Measurements from ENCODE around the gene GNAT1. TPM values are rescaled to one million over a fixed set of nuclear protein-coding genes. Genes with fewer than 3 reads are reported as not detected.

The GNAT1 gene
- total and polyA plus RNA-seq, 2 of the 13 experiments (the other 11 are each of a cell fraction or from before 2014, with no cell fraction given): 0.15 TPM; not detected in 1

DNA sequence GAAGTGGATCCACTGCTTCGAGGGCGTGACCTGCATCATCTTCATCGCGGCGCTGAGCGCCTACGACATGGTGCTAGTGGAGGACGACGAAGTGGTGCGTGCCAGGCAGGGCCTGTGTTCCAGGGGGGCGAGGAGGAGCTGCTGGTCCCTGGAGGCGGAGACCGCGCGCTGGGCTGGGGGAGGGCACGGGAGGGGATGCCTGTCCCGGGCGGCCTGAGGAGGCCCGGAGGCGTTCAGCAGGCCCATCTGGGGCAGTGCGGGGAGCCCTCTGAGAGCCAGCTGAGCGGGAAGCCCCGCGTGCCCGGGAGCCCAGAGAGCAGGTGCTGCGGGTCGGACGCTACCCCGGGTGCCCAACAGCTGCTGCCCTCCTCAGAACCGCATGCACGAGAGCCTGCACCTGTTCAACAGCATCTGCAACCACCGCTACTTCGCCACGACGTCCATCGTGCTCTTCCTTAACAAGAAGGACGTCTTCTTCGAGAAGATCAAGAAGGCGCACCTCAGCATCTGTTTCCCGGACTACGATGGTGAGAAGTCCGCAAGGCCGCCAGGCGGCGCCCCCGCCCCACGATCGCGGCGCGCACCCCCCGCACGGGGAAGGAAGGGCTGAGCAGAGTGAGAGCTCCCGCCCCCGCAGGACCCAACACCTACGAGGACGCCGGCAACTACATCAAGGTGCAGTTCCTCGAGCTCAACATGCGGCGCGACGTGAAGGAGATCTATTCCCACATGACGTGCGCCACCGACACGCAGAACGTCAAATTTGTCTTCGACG lies 2.9 kb downstream of the GNAT1 start (continued):
- TF ChIP-seq, protein P1, sequence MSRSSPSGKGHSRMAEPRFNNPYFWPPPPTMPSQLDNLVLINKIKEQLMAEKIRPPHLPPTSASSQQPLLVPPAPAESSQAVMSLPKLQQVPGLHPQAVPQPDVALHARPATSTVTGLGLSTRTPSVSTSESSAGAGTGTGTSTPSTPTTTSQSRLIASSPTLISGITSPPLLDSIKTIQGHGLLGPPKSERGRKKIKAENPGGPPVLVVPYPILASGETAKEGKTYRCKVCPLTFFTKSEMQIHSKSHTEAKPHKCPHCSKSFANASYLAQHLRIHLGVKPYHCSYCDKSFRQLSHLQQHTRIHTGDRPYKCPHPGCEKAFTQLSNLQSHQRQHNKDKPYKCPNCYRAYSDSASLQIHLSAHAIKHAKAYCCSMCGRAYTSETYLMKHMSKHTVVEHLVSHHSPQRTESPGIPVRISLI (CRISPR knock-in tag; IDR thresholded peaks at IDR 0.05; ENCODE audit: borderline replicate concordance): peak; percentile 55; the same call in 1 of the 2 replicates
- TF ChIP-seq MED8 (CRISPR knock-in tag; IDR thresholded peaks at IDR 0.05; ENCODE audit: insufficient replicate concordance) (no peak), ZNF251 (CRISPR knock-in tag; IDR thresholded peaks at IDR 0.05) (0 out of 2 replicates have a peak, but pooled peaks have one; percentile 51), SNAI1 (CRISPR knock-in tag; IDR thresholded peaks at IDR 0.05; ENCODE audit: borderline replicate concordance) (no peak), MYNN (CRISPR knock-in tag; IDR thresholded peaks at IDR 0.05; ENCODE audit: low read depth) (peak; percentile 61; the same call in 1 of the 2 replicates), ZMYM2 (CRISPR knock-in tag; IDR thresholded peaks at IDR 0.05) (no peak), ZBTB8A (CRISPR knock-in tag; IDR thresholded peaks at IDR 0.05; ENCODE audit: borderline replicate concordance, low read depth) (0 out of 2 replicates have a peak, but pooled peaks have one; percentile 12), CENPT (CRISPR knock-in tag; IDR thresholded peaks at IDR 0.05; ENCODE audit: low read depth) (no peak), ZBTB3 (CRISPR knock-in tag; IDR thresholded peaks at IDR 0.05; ENCODE audit: borderline replicate concordance, low read depth) (no peak), ZZZ3 (CRISPR knock-in tag; IDR thresholded peaks at IDR 0.05; ENCODE audit: borderline replicate concordance) (0 out of 2 replicates have a peak, but pooled peaks have one; percentile 79), FOXO1 (CRISPR knock-in tag; IDR thresholded peaks at IDR 0.05) (peak; percentile 58; the same call in 1 of the 2 replicates), ZNF772 (CRISPR knock-in tag; IDR thresholded peaks at IDR 0.05) (peak; percentile 73; the same call in 1 of the 2 replicates), ZNF337 (CRISPR knock-in tag; IDR thresholded peaks at IDR 0.05; ENCODE audit: borderline replicate concordance, low read depth) (no peak), CBX5 (CRISPR knock-in tag; IDR thresholded peaks at IDR 0.05; ENCODE audit: borderline replicate concordance) (peak; percentile 68), ZNF383 (CRISPR knock-in tag; IDR thresholded peaks at IDR 0.05; ENCODE audit: borderline replicate concordance) (peak; percentile 85; the same call in 1 of the 2 replicates), FOXA1 (IDR thresholded peaks at IDR 0.05) (no peak), FOXA1 (CRISPR knock-in tag; IDR thresholded peaks at IDR 0.05) (peak; percentile 14; the same call in 1 of the 2 replicates), MIER3 (CRISPR knock-in tag; IDR thresholded peaks at IDR 0.05; ENCODE audit: borderline replicate concordance) (0 out of 2 replicates have a peak, but pooled peaks have one; percentile 29)
- TF ChIP-seq, protein P2, sequence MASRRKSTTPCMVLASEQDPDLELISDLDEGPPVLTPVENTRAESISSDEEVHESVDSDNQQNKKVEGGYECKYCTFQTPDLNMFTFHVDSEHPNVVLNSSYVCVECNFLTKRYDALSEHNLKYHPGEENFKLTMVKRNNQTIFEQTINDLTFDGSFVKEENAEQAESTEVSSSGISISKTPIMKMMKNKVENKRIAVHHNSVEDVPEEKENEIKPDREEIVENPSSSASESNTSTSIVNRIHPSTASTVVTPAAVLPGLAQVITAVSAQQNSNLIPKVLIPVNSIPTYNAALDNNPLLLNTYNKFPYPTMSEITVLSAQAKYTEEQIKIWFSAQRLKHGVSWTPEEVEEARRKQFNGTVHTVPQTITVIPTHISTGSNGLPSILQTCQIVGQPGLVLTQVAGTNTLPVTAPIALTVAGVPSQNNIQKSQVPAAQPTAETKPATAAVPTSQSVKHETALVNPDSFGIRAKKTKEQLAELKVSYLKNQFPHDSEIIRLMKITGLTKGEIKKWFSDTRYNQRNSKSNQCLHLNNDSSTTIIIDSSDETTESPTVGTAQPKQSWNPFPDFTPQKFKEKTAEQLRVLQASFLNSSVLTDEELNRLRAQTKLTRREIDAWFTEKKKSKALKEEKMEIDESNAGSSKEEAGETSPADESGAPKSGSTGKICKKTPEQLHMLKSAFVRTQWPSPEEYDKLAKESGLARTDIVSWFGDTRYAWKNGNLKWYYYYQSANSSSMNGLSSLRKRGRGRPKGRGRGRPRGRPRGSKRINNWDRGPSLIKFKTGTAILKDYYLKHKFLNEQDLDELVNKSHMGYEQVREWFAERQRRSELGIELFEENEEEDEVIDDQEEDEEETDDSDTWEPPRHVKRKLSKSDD (CRISPR knock-in tag; IDR thresholded peaks at IDR 0.05; ENCODE audit: low read depth): 0 out of 2 replicates have a peak, but pooled peaks have one; percentile 63
- TF ChIP-seq, protein P3, sequence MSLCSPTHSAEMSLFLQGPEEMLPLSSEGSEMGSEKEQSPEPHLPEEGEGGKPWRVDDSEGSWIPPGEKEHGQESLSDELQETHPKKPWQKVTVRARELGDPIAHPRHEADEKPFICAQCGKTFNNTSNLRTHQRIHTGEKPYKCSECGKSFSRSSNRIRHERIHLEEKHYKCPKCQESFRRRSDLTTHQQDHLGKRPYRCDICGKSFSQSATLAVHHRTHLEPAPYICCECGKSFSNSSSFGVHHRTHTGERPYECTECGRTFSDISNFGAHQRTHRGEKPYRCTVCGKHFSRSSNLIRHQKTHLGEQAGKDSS (CRISPR knock-in tag; IDR thresholded peaks at IDR 0.05; ENCODE audit: borderline replicate concordance, low read depth): peak; percentile 94; the same call in 1 of the 2 replicates

Measured in HepG2 (cell line).